ENCODE data around the gene SUSD6.
"Not testable (repeated sequence)": the region's sequence is repeated elsewhere in the genome, so short reads cannot be mapped to it uniquely, and the experiment has no call there.

SUSD6 gene

DNA sequence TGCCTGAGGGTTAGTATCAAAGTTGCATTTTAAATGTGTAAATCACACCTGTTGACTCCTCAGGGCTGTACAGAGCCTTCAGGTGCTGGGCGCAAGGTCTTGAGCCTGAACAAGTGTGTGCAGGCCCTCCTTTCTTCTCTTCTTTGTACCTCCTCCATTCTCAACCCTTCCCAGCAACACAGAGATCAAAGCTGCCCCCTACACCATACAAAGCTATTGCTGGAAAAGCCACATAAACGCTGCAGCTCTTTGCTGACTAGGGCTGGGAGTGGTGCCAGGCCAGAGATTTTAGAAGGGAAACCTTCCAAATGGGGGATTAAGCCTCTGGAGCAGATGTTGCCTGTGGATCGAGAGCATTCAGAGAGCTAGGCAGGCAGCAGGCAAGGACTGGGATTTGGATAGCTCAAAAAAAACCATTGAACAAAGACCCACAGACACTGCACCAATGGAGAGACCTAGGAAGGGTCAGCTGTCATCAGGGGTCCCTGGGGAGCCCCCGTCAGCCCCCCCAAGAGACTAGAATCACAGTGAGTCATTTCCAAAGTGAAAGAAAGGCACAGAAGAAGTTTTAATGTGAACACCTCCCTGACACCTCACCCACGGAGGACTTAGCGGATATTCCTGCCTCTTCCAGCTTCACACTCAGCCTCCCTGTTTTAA, 18.2 kb upstream of the SUSD6 start:
- DNase-seq: no peak

DNA sequence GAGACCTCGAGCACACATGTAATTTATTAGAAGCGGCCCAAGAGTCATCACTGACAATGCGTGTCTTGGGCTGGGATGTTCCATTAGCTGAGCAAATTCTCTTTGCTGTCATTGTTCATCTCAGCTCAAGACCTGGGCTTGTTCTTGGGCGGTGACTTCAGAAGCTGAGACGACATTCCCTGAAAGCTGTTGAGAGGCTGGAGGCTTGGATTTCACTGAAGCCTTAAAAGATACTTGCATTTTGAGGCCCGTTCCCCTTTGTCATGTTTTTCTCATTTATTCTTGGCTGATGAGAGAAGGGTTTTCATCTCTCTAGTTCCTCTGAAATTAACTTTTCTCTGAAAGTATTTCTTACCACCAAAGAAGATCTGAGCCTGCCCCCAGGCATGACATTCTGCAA, 16.6 kb upstream of the SUSD6 start:
- DNase-seq: no peak

DNA sequence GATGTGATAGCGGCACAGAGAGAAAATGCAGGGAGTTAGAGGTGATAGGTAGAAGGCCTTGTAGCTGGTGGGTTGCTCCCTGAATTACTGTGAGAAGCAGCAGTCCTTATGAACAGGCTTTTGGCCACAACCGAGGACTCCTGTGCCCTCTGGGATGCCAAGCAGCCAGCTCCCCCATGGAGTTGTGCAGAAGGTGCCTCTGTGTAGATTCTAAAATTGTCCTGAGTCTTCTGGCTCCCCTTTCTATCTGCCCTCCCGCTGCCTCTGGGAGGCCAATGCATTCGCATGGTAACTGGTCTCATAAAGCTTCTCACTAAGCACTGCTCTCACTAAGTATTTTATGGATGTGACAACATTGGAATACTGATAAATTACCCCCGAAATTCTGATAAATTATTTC, 16.1 kb upstream of the SUSD6 start:
- DNase-seq: no peak

DNA sequence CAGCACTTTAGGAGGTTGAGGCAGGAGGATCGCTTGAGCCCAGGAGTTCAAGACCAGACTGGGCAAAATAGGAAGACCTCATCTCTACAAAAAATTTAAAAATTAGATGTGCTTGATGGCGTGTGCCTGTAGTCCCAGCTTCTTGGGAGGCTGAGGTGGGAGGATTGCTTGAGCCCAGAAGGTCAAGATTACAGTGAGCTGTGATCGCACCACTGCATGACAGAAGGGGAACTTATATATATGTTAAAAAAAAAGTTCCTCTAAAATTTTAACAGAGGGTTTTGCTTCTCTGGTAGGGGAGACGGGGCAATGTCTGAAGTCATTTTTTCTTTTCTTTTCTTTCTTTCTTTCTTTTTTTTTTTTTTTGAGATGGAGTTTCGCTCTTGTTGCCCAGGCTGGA, 12.0 kb upstream of the SUSD6 start:
- not testable (repeated sequence) for DNase-seq

DNA sequence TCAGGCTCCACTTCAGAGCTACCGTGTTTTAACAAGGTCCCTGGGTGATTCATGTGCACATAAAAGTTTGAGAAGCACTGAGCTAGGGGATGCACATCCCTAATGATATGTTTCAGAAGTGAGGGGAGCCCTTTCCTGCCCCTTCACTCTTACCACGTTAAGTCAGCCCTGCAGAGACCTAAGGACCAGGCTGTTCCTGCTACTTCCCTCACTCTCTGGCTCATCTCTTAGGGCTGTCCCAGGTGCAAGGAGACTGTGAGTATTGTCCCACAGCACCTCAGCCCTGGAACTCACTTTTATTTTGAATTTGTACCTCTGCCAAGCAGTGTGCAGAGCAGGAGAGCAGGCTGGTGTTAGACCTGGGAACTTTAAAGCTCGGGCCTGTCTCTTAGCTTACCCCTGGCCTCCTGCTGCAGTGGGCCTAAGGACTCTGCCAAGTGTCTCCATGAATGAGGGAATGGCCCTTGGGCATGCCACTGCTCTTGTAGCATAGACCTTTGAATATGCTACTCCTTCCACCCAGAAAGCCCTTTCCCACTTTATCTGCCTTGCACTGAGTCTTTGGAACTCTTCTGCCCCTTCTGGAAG, 11.0 kb upstream of the SUSD6 start:
- DNase-seq: no peak

DNA sequence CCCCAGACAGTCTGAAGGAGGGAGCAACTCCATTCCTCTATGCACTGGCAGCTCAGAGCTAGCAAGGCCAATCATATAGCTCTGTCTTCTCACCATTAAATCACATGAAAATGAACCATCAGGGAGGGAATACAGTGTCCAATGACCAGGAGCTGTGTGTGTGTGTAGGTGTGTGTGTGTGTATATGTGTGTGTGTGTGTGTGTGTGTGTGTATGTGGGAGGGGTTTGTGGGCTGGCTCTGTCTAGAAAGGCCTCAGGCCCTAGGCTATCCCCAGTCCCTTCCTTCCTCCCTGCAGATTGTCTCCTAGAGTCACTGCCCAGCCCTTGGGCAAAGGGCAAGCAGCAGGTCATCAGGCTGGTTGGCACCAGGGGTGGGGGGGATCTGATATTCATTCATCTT, 5.7 kb upstream of the SUSD6 start:
- DNase-seq: no peak

DNA sequence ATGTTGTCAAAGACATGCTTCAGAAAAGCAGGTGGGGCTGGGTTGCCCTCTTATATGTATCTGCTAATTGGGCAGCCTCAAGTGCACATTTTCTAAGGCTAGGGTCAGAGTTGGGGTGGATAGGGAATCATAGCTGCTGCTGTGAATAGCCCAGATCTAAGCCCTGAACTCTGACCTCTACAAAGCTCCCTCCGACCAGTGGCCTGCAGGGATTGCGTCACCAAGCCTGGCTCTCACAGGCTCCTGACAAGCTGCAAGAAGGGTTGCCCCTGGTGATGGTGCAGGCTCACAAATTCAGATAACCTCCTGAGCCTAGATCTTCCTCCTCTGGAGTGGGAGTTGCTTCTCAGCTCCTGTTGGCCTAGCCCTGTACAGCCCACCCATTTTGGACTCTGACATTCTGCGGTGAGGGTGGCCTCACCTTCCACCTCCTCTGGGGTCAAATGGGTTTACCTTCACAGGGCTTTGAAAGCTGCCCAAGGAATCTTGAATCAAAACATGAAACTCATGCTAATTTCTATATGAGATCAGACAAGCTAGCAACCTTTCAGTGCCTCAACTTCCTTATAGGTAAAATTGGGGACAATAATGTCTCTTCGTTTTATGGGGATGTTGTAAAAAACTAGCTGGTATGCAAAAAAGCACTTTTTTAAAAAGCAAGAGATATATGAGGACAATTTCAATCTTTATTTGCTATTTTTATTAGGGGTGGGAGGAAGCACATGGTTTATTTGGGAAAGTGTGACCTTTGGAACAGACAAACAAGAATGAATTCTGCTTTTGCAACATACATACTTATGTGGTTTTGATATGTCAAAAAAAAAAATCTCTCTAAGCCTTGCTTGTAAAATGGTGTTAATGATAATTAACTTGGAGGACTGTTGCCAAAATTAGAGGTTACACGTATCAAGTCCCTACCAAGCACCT, 4.9 kb upstream of the SUSD6 start:
- DNase-seq: no peak

DNA sequence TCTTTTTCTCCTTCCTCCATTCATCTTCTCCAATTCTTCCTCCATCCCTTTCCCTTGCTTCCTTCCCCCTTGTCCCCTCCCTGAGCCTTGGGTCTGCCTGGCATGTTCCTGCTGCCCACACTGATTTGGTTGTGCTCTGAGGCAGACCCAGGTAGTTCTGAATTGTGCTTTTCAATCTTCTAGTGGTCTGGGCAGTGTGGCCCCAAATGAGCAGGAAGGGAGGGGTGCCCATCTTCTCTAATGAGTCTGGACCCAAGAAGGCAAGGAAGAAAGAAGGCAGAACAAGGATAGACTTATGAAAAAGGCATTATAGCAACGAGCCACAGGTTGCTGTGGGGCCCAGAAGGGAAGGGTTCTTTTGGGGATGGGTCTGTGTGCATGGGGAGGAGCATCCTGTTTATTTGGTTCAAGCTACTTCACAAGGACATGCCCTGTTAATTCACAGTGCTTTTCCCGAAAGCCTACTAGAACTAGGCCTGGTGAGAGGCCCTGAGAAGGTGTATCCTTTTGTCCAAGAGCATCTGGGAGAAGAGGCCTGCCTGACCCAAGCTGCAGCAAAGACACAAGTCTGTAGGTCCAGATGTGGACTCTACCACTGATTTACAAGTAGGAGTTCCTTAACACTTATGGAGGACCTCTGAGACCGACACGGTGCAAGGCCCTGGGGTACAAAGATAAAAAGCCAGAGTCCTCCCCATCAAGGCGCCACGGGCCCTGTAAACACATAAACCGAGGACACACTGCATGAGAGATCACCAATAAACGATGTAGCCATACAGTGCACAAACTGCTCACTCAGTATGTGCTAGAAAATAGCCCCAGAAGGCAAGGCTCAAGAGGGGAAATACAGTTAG, 1.1 kb upstream of the SUSD6 start:
- peak in 1 of 2 experiments; percentile 37 for DNase-seq

DNA sequence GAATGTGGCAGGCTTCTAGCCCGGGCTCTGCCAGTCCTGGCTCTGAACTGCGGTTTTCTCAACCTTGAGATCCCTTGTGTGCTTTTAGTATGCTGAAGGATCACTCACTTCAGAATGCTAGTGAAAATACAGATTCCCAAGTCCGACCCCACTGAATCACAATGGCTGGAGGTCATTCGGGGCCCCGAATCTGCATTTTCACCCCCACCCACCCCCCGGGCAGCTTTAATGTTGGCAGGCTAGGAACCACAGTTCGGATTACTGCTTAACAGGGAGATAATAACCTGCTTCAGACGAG, 573 bp upstream of the SUSD6 start:
- DNase-seq: no peak

DNA sequence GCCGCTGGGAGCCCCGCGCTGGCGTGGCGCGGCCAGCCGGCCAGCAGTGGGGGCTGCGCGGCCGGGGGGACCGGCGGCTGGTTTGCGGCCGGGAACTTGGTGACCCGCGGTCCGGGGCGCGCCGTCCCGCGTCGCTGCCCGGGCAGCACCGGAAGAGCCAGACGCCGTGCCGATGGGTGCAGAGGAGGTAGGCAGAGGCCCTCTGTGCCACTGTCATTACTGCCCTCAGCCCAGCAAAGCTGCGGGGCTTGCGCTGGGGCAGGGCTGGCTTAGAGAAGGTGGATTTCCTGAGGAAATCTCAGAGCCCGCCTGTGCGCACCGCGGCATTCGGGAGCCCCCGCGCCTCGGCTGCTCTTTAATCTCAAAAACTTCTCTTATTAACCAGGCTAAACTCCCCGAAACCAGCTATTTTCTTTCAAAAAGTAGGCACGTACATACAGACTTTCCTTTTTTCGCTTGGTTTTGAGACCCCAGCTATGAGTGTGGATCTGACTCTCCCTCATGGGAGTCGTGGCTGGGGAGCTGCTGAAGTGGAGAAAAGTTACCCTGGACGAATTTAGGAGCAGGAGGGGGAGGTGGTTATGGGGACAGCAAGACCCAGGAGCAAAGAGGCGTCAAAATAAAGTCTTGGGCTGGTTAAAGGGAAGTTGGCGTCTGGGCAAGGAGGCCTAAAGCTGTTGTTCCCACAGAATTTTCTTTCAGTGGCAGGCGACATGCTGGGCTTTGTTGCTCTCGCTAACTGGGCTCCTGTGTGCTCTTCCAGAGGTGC, 802 bp downstream of the SUSD6 start:
- DNase-seq: peak in 1 of 2 experiments; percentile 70

DNA sequence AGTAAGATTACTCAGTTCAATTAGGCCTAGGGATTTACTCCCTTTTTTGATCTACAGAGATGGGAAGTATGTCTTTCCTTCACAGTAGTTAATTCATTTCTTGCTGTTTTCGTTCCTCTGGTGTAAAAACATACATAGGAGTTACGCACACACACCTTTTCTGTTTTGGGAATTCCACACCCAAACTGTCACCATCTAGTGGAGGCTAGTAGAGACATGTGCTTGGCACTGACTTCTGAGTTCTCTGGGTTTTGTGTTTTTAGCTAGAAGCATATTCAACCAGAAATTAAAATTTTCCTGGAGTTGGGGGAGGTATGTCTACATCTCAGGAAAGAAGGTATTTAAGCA, 1.4 kb downstream of the SUSD6 start:
- DNase-seq: peak in 1 of 2 experiments; percentile 41

DNA sequence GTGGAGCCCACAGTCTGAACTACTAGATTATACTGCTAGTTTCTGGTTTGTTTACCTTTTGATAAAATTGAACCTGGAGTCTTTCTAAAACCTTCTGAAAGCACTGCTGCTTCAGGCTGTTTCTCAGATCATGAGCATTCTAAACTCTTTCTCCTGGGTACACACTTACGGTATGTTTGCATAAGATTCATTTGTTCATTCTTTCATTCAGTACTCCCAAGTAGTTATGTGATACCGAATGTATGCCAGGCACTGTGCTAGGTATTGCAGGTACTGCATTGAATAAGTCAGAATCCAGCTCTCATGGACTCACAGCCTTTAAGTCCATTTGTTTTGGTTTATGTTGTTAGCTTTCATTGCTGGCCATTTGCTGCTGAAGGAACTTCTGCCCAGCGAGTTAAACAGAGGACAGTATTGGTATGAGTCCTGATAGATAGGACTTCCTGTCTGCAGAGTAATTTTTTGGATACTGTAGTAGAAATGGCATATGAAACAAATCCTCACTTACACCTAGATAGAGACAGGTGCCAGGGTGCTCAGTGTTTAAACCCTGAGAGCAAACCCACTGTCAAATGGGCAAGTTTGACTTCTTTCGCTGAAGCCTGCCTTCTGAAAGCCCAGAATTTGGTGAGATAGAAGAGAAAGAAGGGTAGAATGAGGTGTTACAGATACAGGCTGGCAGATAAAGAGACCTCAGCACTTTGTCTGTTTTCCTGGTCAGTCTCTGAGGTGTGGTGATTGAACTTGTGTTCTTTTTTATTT, 2.1 kb downstream of the SUSD6 start:
- no peak for DNase-seq

DNA sequence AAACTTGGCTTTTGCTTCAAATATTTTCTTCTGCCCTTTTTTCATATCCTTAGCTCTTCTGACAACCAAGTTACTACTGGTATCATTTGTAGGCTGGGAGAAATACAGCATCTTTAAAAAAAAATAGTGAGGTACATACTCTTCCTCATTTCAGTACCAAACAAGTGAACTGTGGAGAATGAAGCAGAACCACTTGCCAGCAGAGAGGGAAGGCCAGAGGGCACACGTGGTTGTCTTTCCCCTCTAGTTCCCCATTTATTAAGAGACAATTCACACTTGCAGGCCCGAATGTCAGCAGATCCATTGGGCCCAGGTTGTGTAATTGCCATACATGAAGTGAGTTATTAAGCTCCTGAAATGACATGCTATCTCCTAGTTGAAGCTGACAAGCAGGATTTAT, 3.2 kb downstream of the SUSD6 start:
- no peak for DNase-seq

DNA sequence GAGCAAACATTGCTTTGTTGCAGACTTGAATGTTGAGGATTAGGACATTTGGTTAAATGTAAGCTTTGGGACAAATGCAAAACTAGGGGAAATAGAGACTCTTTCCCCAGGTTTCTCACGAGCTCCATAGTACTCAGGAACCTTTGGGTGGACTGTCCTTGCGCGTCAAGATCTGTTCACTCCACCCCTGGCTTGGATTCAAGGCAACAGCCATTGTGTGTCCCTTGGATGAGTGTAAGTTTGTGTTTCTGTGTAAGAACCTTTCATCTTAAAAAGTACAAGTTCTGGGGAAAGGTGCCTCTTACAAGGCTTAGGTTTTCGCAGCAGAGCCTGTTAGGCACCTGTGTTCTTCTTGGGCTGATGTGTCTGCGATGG, 3.7 kb downstream of the SUSD6 start:
- DNase-seq: no peak

DNA sequence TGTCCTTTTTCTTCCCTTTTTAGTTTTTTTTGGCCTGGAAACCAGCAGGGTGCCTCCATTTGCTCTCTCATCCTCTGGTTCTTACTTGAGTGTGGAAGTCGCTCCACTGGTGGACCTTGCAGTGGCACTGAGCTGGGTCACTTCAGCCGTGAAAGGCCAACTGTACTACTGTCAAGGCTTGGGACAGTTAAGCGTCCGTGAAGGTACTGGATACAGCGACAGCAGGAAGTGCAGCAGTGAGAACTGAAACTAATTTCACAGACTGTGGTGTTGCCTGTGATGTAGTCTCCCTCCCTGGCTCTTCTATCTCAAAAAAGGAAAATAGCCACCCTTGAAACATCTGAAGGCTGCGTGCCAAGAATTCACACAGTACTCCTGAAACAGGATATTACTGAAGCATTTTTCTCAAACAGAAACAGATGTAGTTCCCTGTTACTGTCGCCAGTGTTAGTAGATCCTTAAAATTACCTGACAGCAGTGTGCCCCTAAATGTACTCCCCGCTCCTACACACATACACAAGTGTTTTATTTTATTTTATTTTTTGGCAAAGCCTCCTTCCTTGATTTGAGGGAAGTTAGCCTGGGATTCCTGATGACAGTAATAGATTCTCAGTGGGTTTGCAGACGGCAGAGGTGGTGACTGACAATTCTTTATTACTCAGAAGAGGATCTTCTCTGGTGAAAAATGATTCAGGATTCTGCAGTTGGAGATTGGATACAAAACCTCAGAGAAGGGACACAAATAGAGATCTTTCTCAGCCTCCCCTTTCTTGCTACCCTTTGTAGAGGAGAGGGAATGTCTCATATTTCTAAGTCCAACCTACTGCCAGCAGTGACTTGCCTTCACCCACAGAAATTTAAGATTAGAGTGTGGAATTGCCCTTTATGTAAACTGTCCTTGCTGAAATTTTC, 4.4 kb downstream of the SUSD6 start:
- DNase-seq: peak in 1 of 2 experiments; percentile 34

DNA sequence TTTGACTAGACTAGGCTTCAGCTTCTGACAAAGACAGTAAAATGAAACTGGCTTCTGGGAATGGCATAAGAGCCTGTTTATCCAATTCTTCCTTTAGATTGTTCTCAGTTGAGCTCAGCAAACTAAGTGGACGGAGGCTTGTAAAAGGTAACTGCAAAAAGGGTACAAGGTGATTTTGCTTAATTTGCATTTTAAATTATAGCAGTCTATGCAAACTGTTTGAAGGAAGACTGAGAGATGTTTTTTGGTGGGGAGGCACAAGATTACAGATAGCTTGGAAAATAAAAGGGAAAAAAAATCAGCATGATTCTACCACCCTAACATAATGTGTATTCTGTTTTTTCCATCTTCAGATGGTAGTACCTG, 5.0 kb downstream of the SUSD6 start:
- peak; percentile 19 to 66 for DNase-seq

DNA sequence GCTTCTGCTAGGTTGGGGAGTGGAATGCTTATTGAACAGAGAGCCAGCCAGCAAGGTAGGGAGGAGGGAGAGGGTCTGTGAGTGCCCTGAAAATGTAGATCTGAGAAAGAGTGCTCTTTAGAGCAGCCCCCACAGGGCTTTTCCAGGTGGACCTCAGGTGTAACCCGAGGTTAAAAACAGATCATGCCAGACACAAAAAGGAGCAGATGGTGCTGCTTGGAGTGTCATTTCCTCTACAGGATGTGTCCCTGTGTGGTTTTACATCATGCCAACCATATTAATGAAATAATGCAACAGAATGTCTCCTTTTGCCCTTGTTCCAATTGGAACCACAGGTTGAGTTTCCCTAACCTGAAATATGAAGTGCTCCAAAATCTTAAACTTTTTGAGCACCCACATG, 6.4 kb downstream of the SUSD6 start:
- no peak for DNase-seq

DNA sequence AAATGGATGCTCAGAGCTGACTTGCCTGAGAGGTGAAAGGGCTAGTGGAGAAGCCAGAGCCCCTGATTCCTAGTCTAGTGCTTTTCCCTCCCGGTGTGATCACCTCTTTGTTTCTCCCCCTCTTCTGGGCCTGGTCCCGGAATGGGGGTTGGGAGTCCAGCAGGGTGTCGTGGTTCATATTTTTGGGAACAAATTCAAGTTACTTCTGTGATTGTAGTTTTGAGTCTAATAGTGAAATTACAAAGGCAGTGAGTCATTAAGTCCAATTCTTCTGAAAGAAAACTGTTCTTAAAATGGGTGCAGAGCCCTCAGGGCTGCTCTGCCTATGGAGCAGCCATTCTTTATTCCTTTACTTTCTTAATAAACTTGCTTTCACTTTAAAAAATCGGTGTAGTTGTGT, 7.6 kb downstream of the SUSD6 start:
- DNase-seq: no peak

DNA sequence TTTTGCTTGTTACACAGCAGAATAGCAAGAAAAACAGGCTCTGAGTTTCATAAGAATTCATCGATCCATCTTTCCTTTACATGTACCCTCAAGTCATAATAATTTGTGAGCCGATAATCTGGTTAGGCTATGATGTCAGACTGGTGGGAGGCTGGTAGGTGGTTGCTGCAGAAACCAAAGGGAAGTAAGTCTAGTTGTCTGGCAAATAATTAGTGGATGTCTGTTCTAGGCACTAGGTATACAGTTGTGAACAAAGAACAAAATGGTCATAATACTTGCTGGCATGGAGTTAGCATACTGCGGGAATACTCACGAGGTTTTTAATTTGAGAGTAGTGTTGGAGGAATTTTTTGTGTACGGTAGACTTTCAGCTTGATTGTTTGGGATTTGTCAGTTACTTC, 8.8 kb downstream of the SUSD6 start:
- DNase-seq: no peak

DNA sequence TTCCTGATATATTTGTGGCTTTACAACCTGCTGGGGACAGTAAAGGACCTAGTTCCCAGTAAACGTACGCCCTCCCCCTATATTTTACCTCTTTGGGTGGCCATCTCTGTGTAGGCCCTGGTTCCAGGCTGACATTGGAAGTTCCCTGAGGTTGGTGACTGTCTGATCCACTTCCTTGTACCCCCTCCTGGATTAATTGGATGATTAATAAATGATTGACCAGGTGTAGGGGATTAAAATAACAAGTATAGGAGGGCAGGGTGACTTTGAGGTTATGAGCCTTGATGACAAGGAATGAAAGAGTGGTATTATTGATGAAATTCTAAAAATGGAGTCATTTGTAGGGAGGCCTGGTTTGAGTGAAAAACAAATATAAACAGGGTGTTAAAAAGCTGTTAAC, 9.6 kb downstream of the SUSD6 start:
- DNase-seq: no peak

DNA sequence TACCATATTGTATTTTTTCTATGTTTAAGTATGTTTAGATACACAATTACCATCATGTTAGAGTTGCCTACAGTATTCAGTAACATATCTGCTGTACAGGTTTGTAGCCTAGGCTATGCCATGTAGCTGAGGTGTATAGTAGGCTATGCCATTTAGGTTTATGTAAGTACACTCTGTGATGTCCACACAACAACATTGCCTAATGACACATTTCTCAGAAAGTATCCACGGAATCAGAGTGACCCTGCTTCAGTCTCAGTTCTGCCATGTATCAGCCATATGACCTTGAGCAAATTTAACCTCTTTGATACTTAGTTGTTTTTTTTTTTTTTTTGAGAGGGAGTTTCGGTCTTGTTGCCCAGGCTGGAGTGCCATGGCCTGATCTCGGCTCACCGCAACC, 12.7 kb downstream of the SUSD6 start:
- DNase-seq: no peak

All from NCI-H526 (cell line).